Measurements from ENCODE around the gene GPC4.

- TF ChIP-seq GATA3 (IDR thresholded peaks at IDR 0.05; ENCODE audit: low read depth, low read length) (no peak), GATA2 (IDR thresholded peaks at IDR 0.05; ENCODE audit: low read depth, low read length) (no peak)
Observed at GRCh38 chrX:133254666-133255065, 160.6 kb downstream of the GPC4 start.

Data from SH-SY5Y (cell line).